ENCODE measurements around the gene FAM180A.

The FAM180A gene

GRCh38 chr7:135757719-135758411 is 9.3 kb upstream of the FAM180A start:
- no peaks in the 10 kb centered on the region for H3K9me3 ChIP-seq (ENCODE audit: control insufficient read depth, low read length)
- no peak overlapping the region for H3K4me3 ChIP-seq (ENCODE audit: extremely low read depth, insufficient read depth, low read length, poor library complexity, severe bottlenecking)
- WGBS, 2 experiments (ENCODE audit: insufficient coverage in 2 of 2): 97 to 100% methylated on average over 2 to 4 of the region's 8 CpGs
- H3K27ac ChIP-seq (ENCODE audit: low read depth, low read length, severe bottlenecking): peak overlapping the region; percentile 62
- H3K4me1 ChIP-seq (ENCODE audit: control insufficient read depth, insufficient read depth, low read length, poor library complexity, severe bottlenecking): peaks cover 32% of the 10 kb centered on the region
- no peaks in the 10 kb centered on the region for H3K36me3 ChIP-seq (ENCODE audit: control insufficient read depth, insufficient read depth, low read length)

DNA sequence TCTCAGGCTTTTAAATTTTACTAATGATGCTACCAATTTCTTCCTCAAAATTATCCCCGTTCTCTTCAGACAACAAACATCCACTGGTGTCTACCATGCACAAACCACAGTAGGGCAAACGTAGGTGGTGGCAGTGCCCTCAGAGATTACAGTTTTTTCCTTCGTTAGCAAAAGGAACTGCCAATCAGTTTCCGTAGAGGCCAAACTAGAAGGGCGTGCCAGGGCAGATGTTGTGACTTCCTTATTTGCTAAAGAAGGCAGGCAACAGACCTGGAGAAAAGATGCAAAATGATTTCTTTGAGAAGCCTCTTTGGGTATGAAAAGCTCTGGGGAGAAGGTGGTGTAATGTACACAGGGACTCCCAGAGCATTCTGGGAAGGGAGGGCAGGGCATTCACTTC is 7.6 kb upstream of the FAM180A start:
- H3K9me3 ChIP-seq (ENCODE audit: control insufficient read depth, low read length): no peaks in the 10 kb centered on the region
- H3K27ac ChIP-seq (ENCODE audit: low read depth, low read length, severe bottlenecking): no peak overlapping the region
- H3K4me3 ChIP-seq (ENCODE audit: extremely low read depth, insufficient read depth, low read length, poor library complexity, severe bottlenecking): no peak overlapping the region
- WGBS, 2 experiments (ENCODE audit: insufficient coverage in 2 of 2): 71 to 75% methylated on average over 4 to 5 of the region's 5 CpGs
- H3K4me1 ChIP-seq (ENCODE audit: control insufficient read depth, insufficient read depth, low read length, poor library complexity, severe bottlenecking): peaks cover 18% of the 10 kb centered on the region
- H3K36me3 ChIP-seq (ENCODE audit: control insufficient read depth, insufficient read depth, low read length): no peaks in the 10 kb centered on the region

- Histone ChIP-seq H3K36me3 (ENCODE audit: control insufficient read depth, insufficient read depth, low read length) (no peaks in the 10 kb centered on the region), H3K27ac (ENCODE audit: low read depth, low read length, severe bottlenecking) (no peak overlapping the region), H3K9me3 (ENCODE audit: control insufficient read depth, low read length) (no peaks in the 10 kb centered on the region), H3K4me3 (ENCODE audit: extremely low read depth, insufficient read depth, low read length, poor library complexity, severe bottlenecking) (no peak overlapping the region), H3K4me1 (ENCODE audit: control insufficient read depth, insufficient read depth, low read length, poor library complexity, severe bottlenecking) (peaks cover 18% of the 10 kb centered on the region)
- WGBS, 2 experiments (ENCODE audit: insufficient coverage in 2 of 2): 94 to 99% methylated on average over 10 to 11 of the region's 11 CpGs
These were observed 6.7 kb upstream of the FAM180A start for GRCh38 chr7:135755351-135755753.

- Histone ChIP-seq H3K36me3 (ENCODE audit: control insufficient read depth, insufficient read depth, low read length) (no peaks in the 10 kb centered on the region), H3K4me3 (ENCODE audit: extremely low read depth, insufficient read depth, low read length, poor library complexity, severe bottlenecking) (no peak overlapping the region), H3K9me3 (ENCODE audit: control insufficient read depth, low read length) (no peaks in the 10 kb centered on the region), H3K27ac (ENCODE audit: low read depth, low read length, severe bottlenecking) (no peak overlapping the region), H3K4me1 (ENCODE audit: control insufficient read depth, insufficient read depth, low read length, poor library complexity, severe bottlenecking) (peaks cover 10% of the 10 kb centered on the region)
- WGBS, 2 experiments (ENCODE audit: insufficient coverage in 2 of 2): 83 to 85% methylated on average over 7 of the region's 8 CpGs
These were observed 5.2 kb upstream of the FAM180A start for GRCh38 chr7:135753616-135754413.

DNA sequence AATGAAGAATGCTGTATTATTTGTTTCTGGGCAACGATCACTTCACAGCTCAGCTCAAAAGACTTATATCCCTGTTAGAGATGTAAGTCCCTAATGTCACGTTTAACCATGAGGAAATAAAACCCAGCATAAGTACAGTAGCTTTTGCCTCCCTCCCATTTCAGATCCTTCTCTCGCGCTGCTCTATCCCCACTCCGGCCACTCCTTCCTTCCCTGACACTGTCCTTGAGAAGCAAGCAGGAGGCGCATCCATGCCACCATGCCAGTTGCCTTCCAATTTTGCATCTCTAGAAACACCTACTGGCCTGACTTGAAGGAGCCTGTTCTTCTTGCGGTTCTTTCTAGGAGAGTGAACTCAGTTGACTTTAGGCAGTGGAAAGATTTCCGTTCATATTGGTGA is 1.2 kb downstream of the FAM180A start:
- Histone ChIP-seq H3K4me1 (ENCODE audit: control insufficient read depth, insufficient read depth, low read length, poor library complexity, severe bottlenecking) (no peaks in the 10 kb centered on the region), H3K4me3 (ENCODE audit: extremely low read depth, insufficient read depth, low read length, poor library complexity, severe bottlenecking) (no peak overlapping the region), H3K36me3 (ENCODE audit: control insufficient read depth, insufficient read depth, low read length) (no peaks in the 10 kb centered on the region), H3K9me3 (ENCODE audit: control insufficient read depth, low read length) (no peaks in the 10 kb centered on the region), H3K27ac (ENCODE audit: low read depth, low read length, severe bottlenecking) (no peak overlapping the region)
- 89 to 95% methylated on average over 7 to 8 of the region's 8 CpGs for WGBS, 2 experiments (ENCODE audit: insufficient coverage in 2 of 2)

- H3K4me1 ChIP-seq (ENCODE audit: control insufficient read depth, insufficient read depth, low read length, poor library complexity, severe bottlenecking): no peaks in the 10 kb centered on the region
- no peak overlapping the region for H3K4me3 ChIP-seq (ENCODE audit: extremely low read depth, insufficient read depth, low read length, poor library complexity, severe bottlenecking)
These were observed 2.8 kb downstream of the FAM180A start for GRCh38 chr7:135745703-135746312.

GRCh38 chr7:135744938-135745702 is 3.5 kb downstream of the FAM180A start:
- H3K4me1 ChIP-seq (ENCODE audit: control insufficient read depth, insufficient read depth, low read length, poor library complexity, severe bottlenecking): no peaks in the 10 kb centered on the region
- H3K9me3 ChIP-seq (ENCODE audit: control insufficient read depth, low read length): no peaks in the 10 kb centered on the region
- no peak overlapping the region for H3K4me3 ChIP-seq (ENCODE audit: extremely low read depth, insufficient read depth, low read length, poor library complexity, severe bottlenecking)
- H3K36me3 ChIP-seq (ENCODE audit: control insufficient read depth, insufficient read depth, low read length): no peaks in the 10 kb centered on the region
- H3K27ac ChIP-seq (ENCODE audit: low read depth, low read length, severe bottlenecking): no peak overlapping the region
- 94% methylated on average over 7 of the region's 8 CpGs for WGBS, 2 experiments (ENCODE audit: insufficient coverage in 2 of 2)

More at GRCh38 chr7:135745703-135746312, 2.8 kb downstream of the FAM180A start:
- no peak overlapping the region for H3K27ac ChIP-seq (ENCODE audit: low read depth, low read length, severe bottlenecking)
- H3K9me3 ChIP-seq (ENCODE audit: control insufficient read depth, low read length): no peaks in the 10 kb centered on the region
- no peaks in the 10 kb centered on the region for H3K36me3 ChIP-seq (ENCODE audit: control insufficient read depth, insufficient read depth, low read length)
- WGBS, 2 experiments (ENCODE audit: insufficient coverage in 2 of 2): 85 to 91% methylated on average over 7 to 8 of the region's 9 CpGs

DNA sequence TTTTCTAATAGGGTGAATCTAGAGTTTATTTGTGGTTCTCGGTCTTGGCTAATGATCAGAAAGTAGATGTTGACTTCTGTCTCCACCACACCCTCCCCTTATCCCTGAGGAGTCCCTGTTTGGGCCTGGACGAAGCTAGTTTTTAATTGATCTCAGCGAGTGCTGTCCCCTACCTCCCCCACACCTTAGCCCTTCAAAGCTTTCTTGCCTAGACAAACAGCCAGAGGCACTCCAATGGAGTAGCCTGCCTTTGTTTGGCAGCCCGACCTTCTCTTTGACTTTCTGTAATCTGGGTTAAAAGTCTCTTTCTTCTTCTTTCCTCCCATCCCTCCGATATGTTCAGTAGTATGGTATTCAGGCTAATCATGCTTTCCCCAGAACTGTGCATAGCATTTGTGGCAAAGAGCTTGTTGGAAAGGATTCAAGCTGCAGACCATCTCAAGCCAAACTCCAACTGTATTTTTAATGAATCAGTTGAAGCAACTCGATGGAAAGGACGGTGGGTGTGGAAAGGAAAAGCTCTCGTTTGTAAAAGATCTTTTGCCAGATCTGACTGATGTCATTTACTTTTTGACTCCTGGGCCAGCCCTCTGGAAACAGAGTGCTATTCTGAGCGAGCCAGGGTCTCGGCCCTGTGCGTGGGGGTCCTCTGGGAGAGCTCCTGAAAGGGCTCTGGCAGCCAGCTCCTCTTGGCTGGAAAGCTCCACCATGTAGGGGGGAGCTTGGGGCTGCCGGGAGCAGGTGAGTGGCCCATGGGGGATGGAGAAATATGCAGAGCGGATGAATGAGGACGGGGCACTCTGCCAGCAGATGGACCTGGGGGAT is 4.5 kb downstream of the FAM180A start:
- no peaks in the 10 kb centered on the region for H3K36me3 ChIP-seq (ENCODE audit: control insufficient read depth, insufficient read depth, low read length)
- no peak overlapping the region for H3K4me3 ChIP-seq (ENCODE audit: extremely low read depth, insufficient read depth, low read length, poor library complexity, severe bottlenecking)
- WGBS, 2 experiments (ENCODE audit: insufficient coverage in 2 of 2): 83 to 90% methylated on average over 8 to 11 of the region's 14 CpGs
- no peak overlapping the region for H3K27ac ChIP-seq (ENCODE audit: low read depth, low read length, severe bottlenecking)
- no peaks in the 10 kb centered on the region for H3K9me3 ChIP-seq (ENCODE audit: control insufficient read depth, low read length)
- no peaks in the 10 kb centered on the region for H3K4me1 ChIP-seq (ENCODE audit: control insufficient read depth, insufficient read depth, low read length, poor library complexity, severe bottlenecking)

- Histone ChIP-seq H3K9me3 (ENCODE audit: control insufficient read depth, low read length) (no peaks in the 10 kb centered on the region), H3K27ac (ENCODE audit: low read depth, low read length, severe bottlenecking) (no peak overlapping the region), H3K4me1 (ENCODE audit: control insufficient read depth, insufficient read depth, low read length, poor library complexity, severe bottlenecking) (no peaks in the 10 kb centered on the region), H3K4me3 (ENCODE audit: extremely low read depth, insufficient read depth, low read length, poor library complexity, severe bottlenecking) (no peak overlapping the region), H3K36me3 (ENCODE audit: control insufficient read depth, insufficient read depth, low read length) (no peaks in the 10 kb centered on the region)
- WGBS, 2 experiments (ENCODE audit: insufficient coverage in 2 of 2): 94 to 98% methylated on average over 3 to 4 of the region's 4 CpGs
These were observed 6.2 kb downstream of the FAM180A start for GRCh38 chr7:135742371-135742770.

GRCh38 chr7:135741905-135742304 is 6.7 kb downstream of the FAM180A start:
- Histone ChIP-seq H3K27ac (ENCODE audit: low read depth, low read length, severe bottlenecking) (no peak overlapping the region), H3K4me3 (ENCODE audit: extremely low read depth, insufficient read depth, low read length, poor library complexity, severe bottlenecking) (no peak overlapping the region), H3K36me3 (ENCODE audit: control insufficient read depth, insufficient read depth, low read length) (no peaks in the 10 kb centered on the region), H3K4me1 (ENCODE audit: control insufficient read depth, insufficient read depth, low read length, poor library complexity, severe bottlenecking) (no peaks in the 10 kb centered on the region), H3K9me3 (ENCODE audit: control insufficient read depth, low read length) (no peaks in the 10 kb centered on the region)
- no CpG with 5 or more reads among the region's 2 CpGs for WGBS, 2 experiments (ENCODE audit: insufficient coverage in 2 of 2)

All from mesodermal cell (in vitro differentiated cells).